Psoas muscle (tissue), 8 donors: ENCODE measurements around the gene MPST. TPM values are rescaled to one million over a fixed set of nuclear protein-coding genes. Genes with fewer than 3 reads are reported as not detected.

Experiments used
- ATAC-seq, 4 donors: fragments of 200-7000 bp; cut with Tn5 transposase; one replicate each; pipeline ENCODE4 v1.9.1; 2020; ENCODE audit warnings: moderate library complexity in 3 of 4, mild to moderate bottlenecking in 2 of 4
- DNase-seq, 2 donors: peaks; one replicate each; pipeline ENCODE4 v3.0.0-alpha.2; 2020
- H3K27ac ChIP-seq: fragments of 200-600 bp; one replicate; pipeline ENCODE4 v1.8.0; 2022
- H3K27me3 ChIP-seq, 3 donors: fragments of 200-600 bp in 1 of 3; one replicate each; pipeline versions ENCODE4 v1.6.1 to v1.8.0; 2013 to 2022; ENCODE audit warnings: low read length in 2 of 3, mild to moderate bottlenecking in 2 of 3, moderate library complexity in 1 of 3; ENCODE audit not compliant: insufficient read depth in 3 of 3
- H3K36me3 ChIP-seq, 2 donors: fragments of 200-600 bp in 1 of 2; one replicate each; pipeline versions ENCODE4 v1.6.1 to v1.8.0; 2013 to 2022; ENCODE audit warnings: low read depth in 1 of 2, mild to moderate bottlenecking in 1 of 2, moderate library complexity in 1 of 2; ENCODE audit not compliant: insufficient read depth in 1 of 2
- H3K4me1 ChIP-seq: fragments of 200-600 bp; one replicate; pipeline ENCODE4 v1.8.0; 2022
- H3K4me3 ChIP-seq: fragments of 200-600 bp; one replicate; pipeline ENCODE4 v1.8.0; 2022; ENCODE audit warnings: mild to moderate bottlenecking
- H3K9me3 ChIP-seq: fragments of 200-600 bp; one replicate; pipeline ENCODE4 v1.8.0; 2022
- CTCF ChIP-seq: fragments of 200-600 bp; IDR thresholded peaks from one replicate; pipeline ENCODE4 v1.8.0; 2022; ENCODE audit warnings: antibody characterized with exemption
- WGBS, 3 donors: extraction: QIAGEN DNeasy Blood & Tissue Kit; methylation state at CpG; one replicate each; pipeline versions ENCODE4 v1.1.6 to v1.1.7; 2013; 5-methylcytosine and 5-hydroxymethylcytosine counted together
- intact Hi-C, 2 donors: fragments of 100-400 bp; cut with DNase I; formaldehyde crosslinking; loops; one replicate each; pipeline versions ENCODE4 v1.11.0 to v1.14.2; 2022
- polyA plus RNA-seq, 3 donors: library from polyadenylated mRNA; stranded (reverse); fragments of 200-250 nt; gene quantifications; one replicate each; pipeline ENCODE4 v1.2.3, GENCODE V29; 2013
- total RNA-seq, 4 donors: library from RNA; stranded (reverse); fragmentation: NEBNext Ultra II Directional in 2 of 4; extraction: Animal tissue kit (Norgen Biotek cat#: 25700) in 2 of 4; gene quantifications; one replicate each; pipeline versions ENCODE4 v1.2.1 to v1.2.4, GENCODE V29; 2021 to 2023
- donor health status: healthy with polysubstance abuse.
- donor health status: DM: no; HTN: no; CAD: no; lungs with moderate emphysema.
- donor health status: Bipolar disorder and iron deficiency.
- donor health status: healthy.
- donor health status: DM: yes; HTN: yes; CAD: no.
- donor health status: DM: no; HTN: no; CAD: no.
- donor health status: DM: no; HTN: no; CAD: no.
- donor health status: DM: yes; HTN: yes; CAD: no.

MPST gene
- total and polyA plus RNA-seq, 7 donors = 31.5 to 83.6 (median 42.2) TPM

- ATAC-seq = peak; percentile 9 to 56 (median 25)
- Histone ChIP-seq H3K4me1 (peaks cover 46% of the 10 kb centered on the region), H3K27me3 (no peaks in the 10 kb centered on the region), H3K4me3 (peak overlapping the region; percentile 92), H3K9me3 (no peaks in the 10 kb centered on the region), H3K36me3 (peaks cover 0 to 8% of the 10 kb centered on the region in 2 donors), H3K27ac (peak overlapping the region; percentile 86)
- DNase-seq = peak; percentile 72 to 83
- intact Hi-C loops = loop anchor here in 1 of 2 donors (10.0 kb wide), 1 partner anchor 474 kb away; no protein-coding TSS in a partner anchor
- no peak for TF ChIP-seq CTCF
- 0 to 1% (median 1%) methylated on average over 20 to 35 of the region's 35 CpGs for WGBS, 3 donors
These were observed 680 bp upstream of the MPST start for GRCh38 chr22:37018815-37019308.

- H3K4me1 ChIP-seq = peaks cover 46% of the 10 kb centered on the region
- no peaks in the 10 kb centered on the region for H3K27me3 ChIP-seq
- H3K9me3 ChIP-seq = no peaks in the 10 kb centered on the region
- TF ChIP-seq CTCF = no peak
- 0 to 1% (median 0%) methylated on average over 5 of the region's 5 CpGs for WGBS, 3 donors
- H3K27ac ChIP-seq = peak overlapping the region; percentile 86
- H3K36me3 ChIP-seq = peaks cover 0 to 17% of the 10 kb centered on the region in 2 donors
- no peak for DNase-seq
- ATAC-seq = peak; percentile 15 to 57 (median 50)
- peak overlapping the region; percentile 92 for H3K4me3 ChIP-seq
- intact Hi-C loops = no loop called here
These were observed 594 bp downstream of the MPST start for GRCh38 chr22:37020192-37020479.

- Histone ChIP-seq H3K27me3 (no peaks in the 10 kb centered on the region), H3K4me1 (peaks cover 46% of the 10 kb centered on the region), H3K27ac (no peak overlapping the region), H3K36me3 (peaks cover 0 to 25% of the 10 kb centered on the region in 2 donors), H3K9me3 (no peaks in the 10 kb centered on the region), H3K4me3 (peak overlapping the region; percentile 92)
- WGBS, 3 donors = 88 to 98% (median 89%) methylated on average over 5 of the region's 5 CpGs
- TF ChIP-seq CTCF = no peak
- ATAC-seq (no peak), DNase-seq (peak in 1 of 2 donors; percentile 16)
- intact Hi-C loops = no loop called here
These were observed 1.5 kb downstream of the MPST start for GRCh38 chr22:37021041-37021440.

GRCh38 chr22:37021710-37022482 is 2.4 kb downstream of the MPST start:
- DNase-seq (peak; percentile 50 to 68), ATAC-seq (no peak)
- intact Hi-C loops = no loop called here
- TF ChIP-seq CTCF = peak; percentile 57
- 55 to 71% (median 62%) methylated on average over 12 to 13 of the region's 13 CpGs for WGBS, 3 donors
- Histone ChIP-seq H3K27ac (peak overlapping the region; percentile 5), H3K36me3 (peaks cover 0 to 27% of the 10 kb centered on the region in 2 donors), H3K27me3 (no peaks in the 10 kb centered on the region), H3K9me3 (no peaks in the 10 kb centered on the region), H3K4me3 (no peak overlapping the region), H3K4me1 (peaks cover 40% of the 10 kb centered on the region)
